ENCODE measurements around the gene KLF1. TPM values are rescaled to one million over a fixed set of nuclear protein-coding genes. Genes with fewer than 3 reads are reported as not detected.
A peak's percentile ranks its signal among the peaks of the same experiment; 100 is the strongest.

KLF1 gene
- total and polyA plus RNA-seq, 12 donors, result 0.23 to 0.83 (median 0.24) TPM; not detected in 9

DNA sequence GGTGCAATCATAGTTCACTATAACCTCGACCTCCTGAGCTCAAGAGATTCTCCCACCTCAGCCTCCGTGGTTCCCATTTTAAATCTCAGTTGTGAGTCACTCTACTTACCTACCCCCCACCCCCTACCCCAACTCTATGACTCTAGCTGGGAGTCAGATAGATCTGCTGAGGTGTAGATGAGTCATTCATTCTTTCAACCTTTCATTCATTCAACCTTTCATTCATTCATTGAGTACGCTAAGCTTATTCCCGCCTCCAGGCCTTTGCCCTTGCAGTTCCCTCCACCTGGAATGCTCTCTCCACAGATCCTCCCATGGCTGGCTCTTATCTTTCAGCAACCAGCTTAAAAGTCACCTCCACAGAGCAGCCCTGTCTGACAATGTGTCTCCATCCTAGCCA, 49.8 kb downstream of the KLF1 start:
- H3K4me1 ChIP-seq (replicated peaks in 1 of 2), result peaks cover 10 to 22% of the 10 kb centered on the region in 2 donors
- 65 to 74% (median 71%) methylated on average over 4 of the region's 4 CpGs for WGBS, 4 donors
- intact Hi-C loops (cut with DNase I), result no loop called here

DNA sequence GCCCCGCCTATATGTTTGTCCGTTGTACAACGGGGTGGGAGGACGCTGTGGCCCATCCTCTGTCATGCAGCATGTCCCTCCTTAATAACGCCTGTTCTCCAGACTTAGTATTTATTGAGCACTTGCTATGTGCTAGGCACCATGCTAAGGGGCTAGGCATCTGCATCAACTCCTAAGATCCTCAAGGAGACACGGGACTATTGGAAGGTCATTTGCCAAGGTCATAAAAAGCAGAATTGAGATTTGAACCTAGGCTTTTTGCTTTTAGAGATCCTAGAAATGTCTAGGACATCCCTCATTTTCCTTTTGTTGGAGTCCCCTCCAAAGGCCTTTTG, 50.5 kb downstream of the KLF1 start:
- no peaks in the 10 kb centered on the region for H3K36me3 ChIP-seq (replicated peaks in 1 of 2)
- peaks cover 71% of the 10 kb centered on the region for H3K27me3 ChIP-seq
- H3K4me1 ChIP-seq (replicated peaks in 1 of 2), result peaks cover 10 to 20% of the 10 kb centered on the region in 2 donors
- DNase-seq, result no peak
- TF ChIP-seq, protein P1, sequence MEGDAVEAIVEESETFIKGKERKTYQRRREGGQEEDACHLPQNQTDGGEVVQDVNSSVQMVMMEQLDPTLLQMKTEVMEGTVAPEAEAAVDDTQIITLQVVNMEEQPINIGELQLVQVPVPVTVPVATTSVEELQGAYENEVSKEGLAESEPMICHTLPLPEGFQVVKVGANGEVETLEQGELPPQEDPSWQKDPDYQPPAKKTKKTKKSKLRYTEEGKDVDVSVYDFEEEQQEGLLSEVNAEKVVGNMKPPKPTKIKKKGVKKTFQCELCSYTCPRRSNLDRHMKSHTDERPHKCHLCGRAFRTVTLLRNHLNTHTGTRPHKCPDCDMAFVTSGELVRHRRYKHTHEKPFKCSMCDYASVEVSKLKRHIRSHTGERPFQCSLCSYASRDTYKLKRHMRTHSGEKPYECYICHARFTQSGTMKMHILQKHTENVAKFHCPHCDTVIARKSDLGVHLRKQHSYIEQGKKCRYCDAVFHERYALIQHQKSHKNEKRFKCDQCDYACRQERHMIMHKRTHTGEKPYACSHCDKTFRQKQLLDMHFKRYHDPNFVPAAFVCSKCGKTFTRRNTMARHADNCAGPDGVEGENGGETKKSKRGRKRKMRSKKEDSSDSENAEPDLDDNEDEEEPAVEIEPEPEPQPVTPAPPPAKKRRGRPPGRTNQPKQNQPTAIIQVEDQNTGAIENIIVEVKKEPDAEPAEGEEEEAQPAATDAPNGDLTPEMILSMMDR (IDR thresholded peaks at IDR 0.05), result no peak
- no peak for TF ChIP-seq POLR2A (IDR thresholded peaks at IDR 0.05)
- no peak overlapping the region for H3K4me3 ChIP-seq
- intact Hi-C loops (cut with DNase I), result no loop called here
- no peak overlapping the region for H3K27ac ChIP-seq
- H3K9me3 ChIP-seq (replicated peaks in 1 of 3), result no peaks in the 10 kb centered on the region
- 3 to 12% (median 8%) methylated on average over 5 to 6 of the region's 6 CpGs for WGBS, 4 donors

More for the DNA sequence above, 49.8 kb downstream of the KLF1 start:
- TF ChIP-seq, protein P1 (IDR thresholded peaks at IDR 0.05), result no peak
- no peak for TF ChIP-seq POLR2A (IDR thresholded peaks at IDR 0.05)
- no peak overlapping the region for H3K27ac ChIP-seq
- H3K27me3 ChIP-seq, result peaks cover 79% of the 10 kb centered on the region
- no peak for DNase-seq
- no peaks in the 10 kb centered on the region for H3K9me3 ChIP-seq (replicated peaks in 1 of 3)
- no peaks in the 10 kb centered on the region for H3K36me3 ChIP-seq (replicated peaks in 1 of 2)
- no peak overlapping the region for H3K4me3 ChIP-seq

DNA sequence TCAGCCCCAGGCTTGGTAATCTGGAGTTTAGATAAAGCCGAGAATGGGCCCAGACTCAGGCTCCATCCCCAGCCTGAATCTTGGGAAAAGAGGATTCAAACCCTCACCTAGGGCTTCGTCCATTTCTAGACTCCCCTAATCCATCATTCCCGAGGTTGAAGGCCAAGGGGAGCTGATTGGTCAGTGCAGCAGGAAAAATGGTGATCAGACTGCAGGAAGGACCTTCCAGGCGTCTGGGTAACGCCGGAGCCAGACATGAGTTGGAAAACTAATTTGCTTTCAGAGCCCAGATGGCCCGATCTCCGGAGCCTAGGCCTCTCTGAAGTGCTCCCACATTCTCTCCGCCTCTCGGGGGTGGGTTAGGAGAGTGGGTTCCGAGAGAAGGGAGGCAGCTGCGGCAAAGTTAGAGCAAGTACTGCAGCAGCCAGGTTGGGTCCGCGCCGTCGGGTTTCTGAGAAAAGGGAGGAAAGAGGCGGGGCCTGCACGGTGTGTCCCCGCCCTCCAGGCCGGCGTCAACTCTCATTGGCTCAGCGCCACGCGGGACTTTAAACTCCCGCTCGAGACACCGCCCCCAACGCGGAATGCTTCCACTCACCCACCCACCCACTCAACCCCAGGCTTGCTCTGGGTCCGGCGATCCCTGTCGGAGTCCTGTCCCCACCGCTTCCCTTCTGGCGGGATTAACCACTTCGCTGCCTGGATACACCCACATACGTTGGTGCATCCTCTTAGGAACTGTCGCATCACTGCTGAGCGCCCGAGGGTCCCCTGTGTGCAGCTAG, 51.8 kb downstream of the KLF1 start:
- Histone ChIP-seq H3K27me3 (peaks cover 59% of the 10 kb centered on the region), H3K27ac (no peak overlapping the region), H3K9me3 (replicated peaks in 1 of 3) (no peaks in the 10 kb centered on the region), H3K4me1 (replicated peaks in 1 of 2) (peaks cover 3 to 12% of the 10 kb centered on the region in 2 donors), H3K4me3 (no peak overlapping the region), H3K36me3 (replicated peaks in 1 of 2) (no peaks in the 10 kb centered on the region)
- intact Hi-C loops (cut with DNase I), result no loop called here
- TF ChIP-seq, protein P1 (IDR thresholded peaks at IDR 0.05), result no peak
- TF ChIP-seq POLR2A (IDR thresholded peaks at IDR 0.05), result no peak
- 5 to 11% (median 6%) methylated on average over 26 to 39 of the region's 39 CpGs for WGBS, 4 donors
- DNase-seq, result peak in 3 of 7 donors; percentile 34 to 73 (median 52)

DNA sequence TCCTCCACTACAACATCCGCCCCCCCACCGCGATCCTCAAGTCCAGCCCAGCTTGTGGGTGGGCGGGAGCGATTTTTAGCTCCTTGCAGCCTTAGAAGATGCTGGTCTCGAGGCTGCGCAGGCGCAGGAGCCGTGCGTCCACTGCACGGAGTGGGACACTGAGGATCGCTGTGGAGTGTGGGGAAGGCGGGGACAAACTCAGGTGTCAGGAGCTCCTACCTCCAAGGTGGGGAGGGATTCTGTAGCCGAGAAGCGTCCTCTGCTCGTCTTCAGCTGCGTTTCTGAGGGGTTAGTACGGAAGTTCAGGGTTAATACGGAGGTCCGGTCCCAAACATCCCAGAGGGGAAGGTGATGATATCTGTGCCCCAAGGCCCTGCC, 52.4 kb downstream of the KLF1 start, which contains the start of gene RTBDN:
Gene RTBDN, minus strand, starts transcription at position 14 of the 378 bp plus-strand sequence. CDS start 4,600 bp downstream, outside the sequence.
- intact Hi-C loops (cut with DNase I), result no loop called here
- no peak for TF ChIP-seq POLR2A (IDR thresholded peaks at IDR 0.05)
- TF ChIP-seq, protein P1 (IDR thresholded peaks at IDR 0.05), result no peak
- Histone ChIP-seq H3K4me3 (peak within 1 kb of the TSS in 1 of 4 donors; percentile 48), H3K27ac (peak within 1 kb of the TSS in 1 of 5 donors; percentile 34), H3K4me1 (replicated peaks in 1 of 2) (peaks cover 3 to 12% of the 10 kb centered on the region in 2 donors), H3K36me3 (replicated peaks in 1 of 2) (no peaks in the 10 kb centered on the region), H3K27me3 (peaks cover 53% of the 10 kb centered on the region), H3K9me3 (replicated peaks in 1 of 3) (no peaks in the 10 kb centered on the region)
- DNase-seq, result no peak
- 8 to 14% (median 10%) methylated on average over 14 to 20 of the region's 20 CpGs for WGBS, 4 donors

Small RNA genes within 50 kb of the gene (microRNA-seq; reads per million reads assigned to microRNA genes)
- gene MIR5695 (0 reads per million in 3 donors), gene MIR6794 (0 reads per million in 3 donors)

Small RNA genes within 50 kb of the gene (small RNA-seq; reads per million reads assigned to genes)
- gene MIR5695 (0 reads per million in 2 donors), gene MIR6794 (0 reads per million in 2 donors)

Other genes starting within 250 kb of the KLF1 start
- gene MAN2B1, start 220.5 kb downstream of the KLF1 start, total RNA-seq, result 100 to 1,000 TPM in 6 of 9 donors, 10 to 100 TPM in 3; 25.0 to 131 (median 111) TPM
- gene MAN2B1, start 220.5 kb downstream of the KLF1 start, polyA plus RNA-seq, result 100 to 1,000 TPM in 2 of 3 donors, 10 to 100 TPM in 1; 19.5 to 194 (median 152) TPM
- gene WDR83, start 220.4 kb downstream of the KLF1 start, total RNA-seq, result 10 to 100 TPM; 10.6 to 20.5 (median 13.9) TPM
- gene WDR83, start 220.4 kb downstream of the KLF1 start, polyA plus RNA-seq, result 10 to 100 TPM in 2 of 3 donors, 1 to 10 TPM in 1; 3.9 to 68.5 (median 56.1) TPM
- 100 to 1,000 TPM in 5 of 9 donors, 10 to 100 TPM in 4; 80.4 to 197 (median 121) TPM for gene DHPS, start 205.3 kb downstream of the KLF1 start, total RNA-seq
- gene DHPS, start 205.3 kb downstream of the KLF1 start, polyA plus RNA-seq, result 100 to 1,000 TPM in 2 of 3 donors, 10 to 100 TPM in 1; 64.5 to 166 (median 137) TPM
- gene GNG14, start 199.2 kb downstream of the KLF1 start, total RNA-seq, result not detected
- not detected for gene GNG14, start 199.2 kb downstream of the KLF1 start, polyA plus RNA-seq
- gene FBXW9, start 190.6 kb downstream of the KLF1 start, total RNA-seq, result 10 to 100 TPM in 5 of 9 donors, 1 to 10 TPM in 4; 6.9 to 14.7 (median 11.1) TPM
- 1 to 10 TPM; 2.1 to 6.8 (median 6.4) TPM for gene FBXW9, start 190.6 kb downstream of the KLF1 start, polyA plus RNA-seq
- 100 to 1,000 TPM in 2 of 9 donors, 10 to 100 TPM in 7; 24.5 to 104 (median 78.0) TPM for gene TNPO2, start 163.3 kb downstream of the KLF1 start, total RNA-seq
- gene TNPO2, start 163.3 kb downstream of the KLF1 start, polyA plus RNA-seq, result 10 to 100 TPM; 43.4 to 99.2 (median 58.4) TPM
- 100 to 1,000 TPM; 125 to 423 (median 195) TPM for gene TRIR, start 152.5 kb downstream of the KLF1 start, total RNA-seq
- 100 to 1,000 TPM; 162 to 405 (median 338) TPM for gene TRIR, start 152.5 kb downstream of the KLF1 start, polyA plus RNA-seq
- 10 to 100 TPM; 75.3 to 97.7 (median 82.5) TPM for gene GET3, start 149.7 kb downstream of the KLF1 start, total RNA-seq
- 10 to 100 TPM; 50.3 to 74.1 (median 56.7) TPM for gene GET3, start 149.7 kb downstream of the KLF1 start, polyA plus RNA-seq
- gene BEST2, start 135.4 kb downstream of the KLF1 start, total RNA-seq, result not detected
- not detected for gene BEST2, start 135.4 kb downstream of the KLF1 start, polyA plus RNA-seq
- 10 to 100 TPM; 10.2 to 38.3 (median 25.5) TPM for gene HOOK2, start 111.6 kb downstream of the KLF1 start, total RNA-seq
- 10 to 100 TPM in 2 of 3 donors, 1 to 10 TPM in 1; 6.3 to 99.7 (median 69.3) TPM for gene HOOK2, start 111.6 kb downstream of the KLF1 start, polyA plus RNA-seq
- gene JUNB, start 95.7 kb downstream of the KLF1 start, total RNA-seq, result 100 to 1,000 TPM in 8 of 9 donors, 10 to 100 TPM in 1; 46.9 to 594 (median 351) TPM
- gene JUNB, start 95.7 kb downstream of the KLF1 start, polyA plus RNA-seq, result 100 to 1,000 TPM in 2 of 3 donors, 1 to 10 TPM in 1; 4.2 to 291 (median 104) TPM
- 1,000 to 10,000 TPM in 3 of 9 donors, 100 to 1,000 TPM in 6; 597 to 1,660 (median 849) TPM for gene PRDX2, start 85.4 kb downstream of the KLF1 start, total RNA-seq
- 100 to 1,000 TPM; 146 to 957 (median 364) TPM for gene PRDX2, start 85.4 kb downstream of the KLF1 start, polyA plus RNA-seq
- gene THSD8, start 85.1 kb downstream of the KLF1 start, total RNA-seq, result 1 to 10 TPM in 5 of 9 donors, not detected in 4; 1.8 to 8.6 (median 4.7) TPM
- gene THSD8, start 85.1 kb downstream of the KLF1 start, polyA plus RNA-seq, result 1 to 10 TPM; 3.5 to 5.6 (median 4.4) TPM
- 10 to 100 TPM in 1 of 9 donors, 1 to 10 TPM in 8; 2.8 to 11.5 (median 6.6) TPM for gene RNASEH2A, start 80.6 kb downstream of the KLF1 start, total RNA-seq
- 1 to 10 TPM; 1.8 to 4.3 (median 3.4) TPM for gene RNASEH2A, start 80.6 kb downstream of the KLF1 start, polyA plus RNA-seq
- gene RTBDN, start 52.6 kb downstream of the KLF1 start, total RNA-seq, result 1 to 10 TPM in 3 of 9 donors, under 1 TPM in 1, not detected in 5; 0.23 to 5.2 (median 2.9) TPM
- 10 to 100 TPM in 1 of 3 donors, 1 to 10 TPM in 2; 2.0 to 16.4 (median 4.5) TPM for gene RTBDN, start 52.6 kb downstream of the KLF1 start, polyA plus RNA-seq
- gene MAST1, start 48.7 kb downstream of the KLF1 start, total RNA-seq, result 1 to 10 TPM in 8 of 9 donors, under 1 TPM in 1; 0.72 to 6.9 (median 3.0) TPM
- 10 to 100 TPM in 1 of 3 donors, 1 to 10 TPM in 2; 1.3 to 29.6 (median 4.7) TPM for gene MAST1, start 48.7 kb downstream of the KLF1 start, polyA plus RNA-seq
- gene DNASE2, start 5.8 kb downstream of the KLF1 start, total RNA-seq, result 10 to 100 TPM in 8 of 9 donors, 1 to 10 TPM in 1; 3.3 to 83.4 (median 53.8) TPM
- gene DNASE2, start 5.8 kb downstream of the KLF1 start, polyA plus RNA-seq, result 10 to 100 TPM; 13.6 to 22.2 (median 17.9) TPM
- 10 to 100 TPM; 23.7 to 78.4 (median 35.3) TPM for gene GCDH, start 4.0 kb upstream of the KLF1 start, total RNA-seq
- gene GCDH, start 4.0 kb upstream of the KLF1 start, polyA plus RNA-seq, result 10 to 100 TPM; 16.2 to 26.9 (median 22.5) TPM
- under 1 TPM in 2 of 9 donors, not detected in 7; 0.78 to 0.91 TPM for gene SYCE2, start 32.1 kb upstream of the KLF1 start, total RNA-seq
- gene SYCE2, start 32.1 kb upstream of the KLF1 start, polyA plus RNA-seq, result under 1 TPM; 0.16 to 0.24 (median 0.20) TPM
- gene FARSA, start 46.5 kb upstream of the KLF1 start, total RNA-seq, result 100 to 1,000 TPM in 1 of 9 donors, 10 to 100 TPM in 8; 40.6 to 102 (median 55.0) TPM
- 10 to 100 TPM; 33.5 to 62.1 (median 36.0) TPM for gene FARSA, start 46.5 kb upstream of the KLF1 start, polyA plus RNA-seq
- gene CALR, start 51.4 kb upstream of the KLF1 start, total RNA-seq, result 1,000 to 10,000 TPM in 2 of 9 donors, 100 to 1,000 TPM in 7; 271 to 1,489 (median 656) TPM
- 1,000 to 10,000 TPM in 1 of 3 donors, 100 to 1,000 TPM in 2; 224 to 1,230 (median 336) TPM for gene CALR, start 51.4 kb upstream of the KLF1 start, polyA plus RNA-seq
- 100 to 1,000 TPM in 6 of 9 donors, 10 to 100 TPM in 3; 66.5 to 146 (median 111) TPM for gene RAD23A, start 58.7 kb upstream of the KLF1 start, total RNA-seq
- 100 to 1,000 TPM; 112 to 240 (median 206) TPM for gene RAD23A, start 58.7 kb upstream of the KLF1 start, polyA plus RNA-seq
- gene GADD45GIP1, start 70.0 kb upstream of the KLF1 start, total RNA-seq, result 100 to 1,000 TPM in 1 of 9 donors, 10 to 100 TPM in 8; 26.1 to 101 (median 48.5) TPM
- 100 to 1,000 TPM in 2 of 3 donors, 10 to 100 TPM in 1; 16.5 to 213 (median 183) TPM for gene GADD45GIP1, start 70.0 kb upstream of the KLF1 start, polyA plus RNA-seq
- 1 to 10 TPM in 5 of 9 donors, under 1 TPM in 4; 0.35 to 2.3 (median 1.1) TPM for gene DAND5, start 82.4 kb upstream of the KLF1 start, total RNA-seq
- gene DAND5, start 82.4 kb upstream of the KLF1 start, polyA plus RNA-seq, result under 1 TPM; 0.27 to 0.34 (median 0.32) TPM
- gene NFIX, start 108.3 kb upstream of the KLF1 start, total RNA-seq, result 10 to 100 TPM in 8 of 9 donors, 1 to 10 TPM in 1; 1.3 to 72.8 (median 32.2) TPM
- 10 to 100 TPM in 1 of 3 donors, 1 to 10 TPM in 2; 4.9 to 18.0 (median 9.4) TPM for gene NFIX, start 108.3 kb upstream of the KLF1 start, polyA plus RNA-seq
- gene LYL1, start 215.7 kb upstream of the KLF1 start, total RNA-seq, result 10 to 100 TPM in 5 of 9 donors, 1 to 10 TPM in 4; 4.3 to 22.5 (median 10.5) TPM
- 10 to 100 TPM in 1 of 3 donors, 1 to 10 TPM in 1, under 1 TPM in 1; 0.38 to 18.7 (median 7.9) TPM for gene LYL1, start 215.7 kb upstream of the KLF1 start, polyA plus RNA-seq
- gene TRMT1, start 229.5 kb upstream of the KLF1 start, total RNA-seq, result 10 to 100 TPM; 13.4 to 48.0 (median 30.7) TPM
- 100 to 1,000 TPM in 2 of 3 donors, 10 to 100 TPM in 1; 15.5 to 229 (median 120) TPM for gene TRMT1, start 229.5 kb upstream of the KLF1 start, polyA plus RNA-seq
- gene NACC1, start 231.1 kb upstream of the KLF1 start, total RNA-seq, result 10 to 100 TPM; 26.7 to 67.0 (median 41.2) TPM
- gene NACC1, start 231.1 kb upstream of the KLF1 start, polyA plus RNA-seq, result 10 to 100 TPM; 12.4 to 47.7 (median 14.8) TPM